ENCODE results near the gene PTPRG. TPM values are rescaled to one million over a fixed set of nuclear protein-coding genes. Genes with fewer than 3 reads are reported as not detected.

Gene PTPRG
- total RNA-seq, 1 experiment from 2014 or later = 32.1 TPM

DNA sequence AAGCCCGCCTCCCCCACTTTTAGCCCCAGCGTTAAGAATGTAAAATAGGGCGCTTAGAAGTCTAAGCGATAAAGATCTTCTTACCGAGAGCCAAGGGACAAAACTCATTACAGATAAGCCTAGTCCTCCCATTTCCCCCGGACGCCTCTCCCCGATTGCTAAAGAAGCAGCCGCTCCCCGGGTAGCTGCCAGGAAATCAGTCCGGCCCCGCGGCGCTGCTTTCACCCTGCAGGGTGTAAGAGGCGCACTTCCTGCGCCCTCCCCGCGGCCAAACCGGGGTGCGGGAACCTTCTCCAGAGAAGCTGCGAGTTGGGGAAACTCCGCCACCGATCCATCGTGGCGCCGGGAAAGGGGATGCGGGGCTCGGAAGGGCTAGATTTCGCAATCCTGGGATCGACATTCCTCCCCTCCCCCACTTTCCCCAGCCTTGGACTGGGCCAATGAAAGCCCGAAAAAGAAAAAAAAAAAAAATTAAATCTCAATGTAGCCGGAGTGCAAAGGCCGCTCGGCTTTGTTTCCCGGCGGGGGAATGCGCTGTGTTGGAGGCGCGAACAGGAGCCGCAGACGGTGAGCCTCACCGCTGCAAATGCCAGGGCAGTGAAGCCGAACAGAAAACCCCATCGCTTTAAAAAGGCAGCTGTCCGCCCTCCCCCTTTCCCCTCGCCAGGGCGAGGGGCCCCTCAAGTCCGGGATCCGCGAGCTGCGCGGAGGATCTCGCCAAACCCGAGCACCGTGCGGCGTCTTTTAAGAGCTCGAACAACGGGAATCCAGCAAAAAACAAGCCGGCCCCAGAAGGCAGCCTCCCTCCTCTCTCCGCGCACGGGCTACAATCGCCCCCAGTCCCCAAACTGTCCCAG, 626 bp upstream of the PTPRG start:
- peak overlapping the region; percentile 88 for H3K9ac ChIP-seq (ENCODE audit: low read length)
- H3K27me3 ChIP-seq (ENCODE audit: insufficient read depth, low read length) = no peaks in the 10 kb centered on the region
- no peaks in the 10 kb centered on the region for H4K20me1 ChIP-seq (ENCODE audit: insufficient read depth)
- no peaks in the 10 kb centered on the region for H3K9me2 ChIP-seq (ENCODE audit: insufficient read depth)
- H3K4me1 ChIP-seq (ENCODE audit: control insufficient read depth in 1 of 2, insufficient read depth in 2 of 2, low read length in 2 of 2) = peaks cover 10 to 17% of the 10 kb centered on the region in 2 experiments
- ChIA-PET RAD21 (ENCODE audit: low non-redundant PET in 1 of 2, low total read pairs in 2 of 2, uncharacterized antibody in 2 of 2, unreplicated experiment in 2 of 2) (interaction anchor here in 1 of 2 experiments (0.6 kb wide), 1 partner anchor 335 kb away, joined by 3 read pairs; no protein-coding TSS in a partner anchor), POLR2A (interaction anchor here (0.7 to 1.0 kb wide), 4 partner anchors 15 to 140 kb away, joined by 3 to 4 read pairs (median 3); no protein-coding TSS in a partner anchor), CTCF (interaction anchor here (0.9 to 1.3 kb wide), 3 partner anchors 31 to 628 kb away, joined by 3 read pairs; no protein-coding TSS in a partner anchor)
- no peaks in the 10 kb centered on the region for H3K36me3 ChIP-seq (ENCODE audit: control insufficient read depth in 1 of 2, insufficient read depth in 2 of 2, low read length in 2 of 2)
- peak overlapping the region; percentile 80 to 83 for H3K4me3 ChIP-seq (replicated peaks in 1 of 2; ENCODE audit: low read depth in 1 of 2, low read length in 2 of 2)
- peak overlapping the region; percentile 91 for H3K4me2 ChIP-seq (ENCODE audit: low read length)
- H3K9me3 ChIP-seq (ENCODE audit: control insufficient read depth in 1 of 2, insufficient read depth in 1 of 2, low read depth in 1 of 2, low read length in 2 of 2) = no peaks in the 10 kb centered on the region
- TF ChIP-seq SRF (IDR thresholded peaks at IDR 0.05; ENCODE audit: low read depth) = no peak
- TF ChIP-seq, protein P1, sequence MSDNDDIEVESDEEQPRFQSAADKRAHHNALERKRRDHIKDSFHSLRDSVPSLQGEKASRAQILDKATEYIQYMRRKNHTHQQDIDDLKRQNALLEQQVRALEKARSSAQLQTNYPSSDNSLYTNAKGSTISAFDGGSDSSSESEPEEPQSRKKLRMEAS (IDR thresholded peaks at IDR 0.05) = no peak
- TF ChIP-seq, protein P2, sequence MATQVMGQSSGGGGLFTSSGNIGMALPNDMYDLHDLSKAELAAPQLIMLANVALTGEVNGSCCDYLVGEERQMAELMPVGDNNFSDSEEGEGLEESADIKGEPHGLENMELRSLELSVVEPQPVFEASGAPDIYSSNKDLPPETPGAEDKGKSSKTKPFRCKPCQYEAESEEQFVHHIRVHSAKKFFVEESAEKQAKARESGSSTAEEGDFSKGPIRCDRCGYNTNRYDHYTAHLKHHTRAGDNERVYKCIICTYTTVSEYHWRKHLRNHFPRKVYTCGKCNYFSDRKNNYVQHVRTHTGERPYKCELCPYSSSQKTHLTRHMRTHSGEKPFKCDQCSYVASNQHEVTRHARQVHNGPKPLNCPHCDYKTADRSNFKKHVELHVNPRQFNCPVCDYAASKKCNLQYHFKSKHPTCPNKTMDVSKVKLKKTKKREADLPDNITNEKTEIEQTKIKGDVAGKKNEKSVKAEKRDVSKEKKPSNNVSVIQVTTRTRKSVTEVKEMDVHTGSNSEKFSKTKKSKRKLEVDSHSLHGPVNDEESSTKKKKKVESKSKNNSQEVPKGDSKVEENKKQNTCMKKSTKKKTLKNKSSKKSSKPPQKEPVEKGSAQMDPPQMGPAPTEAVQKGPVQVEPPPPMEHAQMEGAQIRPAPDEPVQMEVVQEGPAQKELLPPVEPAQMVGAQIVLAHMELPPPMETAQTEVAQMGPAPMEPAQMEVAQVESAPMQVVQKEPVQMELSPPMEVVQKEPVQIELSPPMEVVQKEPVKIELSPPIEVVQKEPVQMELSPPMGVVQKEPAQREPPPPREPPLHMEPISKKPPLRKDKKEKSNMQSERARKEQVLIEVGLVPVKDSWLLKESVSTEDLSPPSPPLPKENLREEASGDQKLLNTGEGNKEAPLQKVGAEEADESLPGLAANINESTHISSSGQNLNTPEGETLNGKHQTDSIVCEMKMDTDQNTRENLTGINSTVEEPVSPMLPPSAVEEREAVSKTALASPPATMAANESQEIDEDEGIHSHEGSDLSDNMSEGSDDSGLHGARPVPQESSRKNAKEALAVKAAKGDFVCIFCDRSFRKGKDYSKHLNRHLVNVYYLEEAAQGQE (IDR thresholded peaks at IDR 0.05; ENCODE audit: low read depth) = no peak
- TF ChIP-seq EGR1 (IDR thresholded peaks at IDR 0.05; ENCODE audit: low read depth) = no peak
- TF ChIP-seq ZFX (IDR thresholded peaks at IDR 0.05) = no peak; the same call in 1 of the 2 replicates
- TF ChIP-seq, protein P3, sequence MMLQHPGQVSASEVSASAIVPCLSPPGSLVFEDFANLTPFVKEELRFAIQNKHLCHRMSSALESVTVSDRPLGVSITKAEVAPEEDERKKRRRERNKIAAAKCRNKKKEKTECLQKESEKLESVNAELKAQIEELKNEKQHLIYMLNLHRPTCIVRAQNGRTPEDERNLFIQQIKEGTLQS (IDR thresholded peaks at IDR 0.05) = no peak
- TF ChIP-seq RAD21 (IDR thresholded peaks at IDR 0.05; ENCODE audit: low read depth) = no peak; the same call in 1 of the 2 replicates
- peak; percentile 24 for TF ChIP-seq POLR2A (IDR thresholded peaks at IDR 0.05; ENCODE audit: borderline replicate concordance, extremely low read depth, insufficient read depth, insufficient read length)
- peak; percentile 12 for TF ChIP-seq YY1 (IDR thresholded peaks at IDR 0.05; ENCODE audit: extremely low read depth, insufficient replicate concordance, low read depth, low read length)
- no peak for TF ChIP-seq JUND (IDR thresholded peaks at IDR 0.05)
- TF ChIP-seq SP1 (IDR thresholded peaks at IDR 0.05; ENCODE audit: low read depth) = 0 out of 2 replicates have a peak, but pooled peaks have one; percentile 6
- TF ChIP-seq ZNF274 (IDR thresholded peaks at IDR 0.05; ENCODE audit: low read depth, low read length) = no peak
- peak; percentile 71 for TF ChIP-seq TCF7L2 (IDR thresholded peaks at IDR 0.05; ENCODE audit: borderline replicate concordance, extremely low read depth, insufficient read depth, insufficient read length)
- no peak for TF ChIP-seq ELF1 (IDR thresholded peaks at IDR 0.05; ENCODE audit: borderline replicate concordance, low read depth)
- TF ChIP-seq CEBPB (IDR thresholded peaks at IDR 0.05; ENCODE audit: low read depth) = peak; percentile 96
- TF ChIP-seq, protein P4, sequence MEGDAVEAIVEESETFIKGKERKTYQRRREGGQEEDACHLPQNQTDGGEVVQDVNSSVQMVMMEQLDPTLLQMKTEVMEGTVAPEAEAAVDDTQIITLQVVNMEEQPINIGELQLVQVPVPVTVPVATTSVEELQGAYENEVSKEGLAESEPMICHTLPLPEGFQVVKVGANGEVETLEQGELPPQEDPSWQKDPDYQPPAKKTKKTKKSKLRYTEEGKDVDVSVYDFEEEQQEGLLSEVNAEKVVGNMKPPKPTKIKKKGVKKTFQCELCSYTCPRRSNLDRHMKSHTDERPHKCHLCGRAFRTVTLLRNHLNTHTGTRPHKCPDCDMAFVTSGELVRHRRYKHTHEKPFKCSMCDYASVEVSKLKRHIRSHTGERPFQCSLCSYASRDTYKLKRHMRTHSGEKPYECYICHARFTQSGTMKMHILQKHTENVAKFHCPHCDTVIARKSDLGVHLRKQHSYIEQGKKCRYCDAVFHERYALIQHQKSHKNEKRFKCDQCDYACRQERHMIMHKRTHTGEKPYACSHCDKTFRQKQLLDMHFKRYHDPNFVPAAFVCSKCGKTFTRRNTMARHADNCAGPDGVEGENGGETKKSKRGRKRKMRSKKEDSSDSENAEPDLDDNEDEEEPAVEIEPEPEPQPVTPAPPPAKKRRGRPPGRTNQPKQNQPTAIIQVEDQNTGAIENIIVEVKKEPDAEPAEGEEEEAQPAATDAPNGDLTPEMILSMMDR (IDR thresholded peaks at IDR 0.05 in 2 of 3, conservative IDR thresholded peaks at IDR 0.05 in 1 of 3; ENCODE audit: borderline replicate concordance in 1 of 3, insufficient read depth in 1 of 3, low read depth in 2 of 3, low read length in 2 of 3) = peak in 1 of 3 experiments; percentile 14; a peak in 1 of 6 replicates
- ATAC-seq = peak; percentile 53
- intact Hi-C loops (cut with micrococcal nuclease) = loop anchor here (5.0 to 10.0 kb wide), 6 partner anchors 97 to 624 kb away; no protein-coding TSS in a partner anchor
- peak; percentile 45 for DNase-seq (ENCODE audit: low read depth, low spot score)
- TSS peak; percentile 77 for BruUV-seq (replicated peaks)
- H3K27ac ChIP-seq (ENCODE audit: low read depth, low read length) = peak overlapping the region; percentile 95
- H3K79me2 ChIP-seq (ENCODE audit: insufficient read depth, low read length) = peaks cover 23% of the 10 kb centered on the region
- H2AFZ ChIP-seq (ENCODE audit: low read depth, low read length, poor library complexity, severe bottlenecking) = peak overlapping the region; percentile 56
